ENCODE data around the gene OLFML1.

DNA sequence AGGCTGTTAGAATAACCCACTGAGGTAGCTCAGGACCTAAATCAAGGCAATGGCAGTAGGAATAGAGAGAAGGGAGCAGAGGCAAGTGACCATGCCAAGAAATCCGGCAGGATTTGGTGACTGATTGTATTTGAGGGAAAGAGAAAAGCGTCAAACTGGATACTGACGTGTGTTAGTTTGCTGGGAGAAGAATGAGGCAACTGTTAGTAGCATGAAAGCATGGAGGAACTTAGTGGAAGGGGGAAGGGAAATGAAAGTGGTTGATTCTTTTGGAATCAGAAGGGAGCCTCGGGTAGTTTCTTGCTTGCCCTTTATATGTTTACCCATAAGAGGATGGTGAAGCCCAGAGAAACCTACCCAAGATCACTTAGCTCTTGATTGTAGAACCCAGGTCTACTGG is 36.8 kb downstream of the OLFML1 start:
- TF ChIP-seq FOXM1 (IDR thresholded peaks at IDR 0.05; ENCODE audit: borderline replicate concordance) (no peak), SP1 (IDR thresholded peaks at IDR 0.05) (no peak), BHLHE40 (IDR thresholded peaks at IDR 0.05; ENCODE audit: borderline replicate concordance) (no peak), ELF4 (IDR thresholded peaks at IDR 0.05) (no peak), HDGF (IDR thresholded peaks at IDR 0.05; ENCODE audit: borderline replicate concordance) (no peak), TARDBP (IDR thresholded peaks at IDR 0.05) (no peak), FOXA1 (IDR thresholded peaks at IDR 0.05) (no peak)
- TF ChIP-seq, protein P1, sequence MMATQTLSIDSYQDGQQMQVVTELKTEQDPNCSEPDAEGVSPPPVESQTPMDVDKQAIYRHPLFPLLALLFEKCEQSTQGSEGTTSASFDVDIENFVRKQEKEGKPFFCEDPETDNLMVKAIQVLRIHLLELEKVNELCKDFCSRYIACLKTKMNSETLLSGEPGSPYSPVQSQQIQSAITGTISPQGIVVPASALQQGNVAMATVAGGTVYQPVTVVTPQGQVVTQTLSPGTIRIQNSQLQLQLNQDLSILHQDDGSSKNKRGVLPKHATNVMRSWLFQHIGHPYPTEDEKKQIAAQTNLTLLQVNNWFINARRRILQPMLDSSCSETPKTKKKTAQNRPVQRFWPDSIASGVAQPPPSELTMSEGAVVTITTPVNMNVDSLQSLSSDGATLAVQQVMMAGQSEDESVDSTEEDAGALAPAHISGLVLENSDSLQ (IDR thresholded peaks at IDR 0.05) = no peak
